ENCODE data around the gene RGS17.
"Not testable (repeated sequence)": the region's sequence is repeated elsewhere in the genome, so short reads cannot be mapped to it uniquely, and the experiment has no call there.

Gene RGS17

GRCh38 chr6:153001767-153002612 is 129.1 kb downstream of the RGS17 start:
- DNase-seq (ENCODE audit: low read depth in 1 of 2, low spot score in 1 of 2), result no peak
- in situ Hi-C loops (cut with HindIII; ENCODE audit: low pct_unique_long_range_greater_than_20kb, low sequenced_read_pairs), result no loop called here
- TF ChIP-seq JUND (IDR thresholded peaks at IDR 0.05; ENCODE audit: low read depth), result no peak

- DNase-seq (ENCODE audit: low read depth in 1 of 2, low spot score in 1 of 2); in situ Hi-C loops (cut with HindIII; ENCODE audit: low pct_unique_long_range_greater_than_20kb, low sequenced_read_pairs): not testable (repeated sequence)
These were observed 130.3 kb downstream of the RGS17 start for GRCh38 chr6:153000790-153001189.

GRCh38 chr6:153000243-153000642 is 130.8 kb downstream of the RGS17 start:
- in situ Hi-C loops (cut with HindIII; ENCODE audit: low pct_unique_long_range_greater_than_20kb, low sequenced_read_pairs), result no loop called here
- DNase-seq (ENCODE audit: low read depth in 1 of 2, low spot score in 1 of 2), result no peak
- TF ChIP-seq JUND (IDR thresholded peaks at IDR 0.05; ENCODE audit: low read depth), result no peak

GRCh38 chr6:152999538-152999937 is 131.5 kb downstream of the RGS17 start:
- in situ Hi-C loops (cut with HindIII; ENCODE audit: low pct_unique_long_range_greater_than_20kb, low sequenced_read_pairs); DNase-seq (ENCODE audit: low read depth in 1 of 2, low spot score in 1 of 2): not testable (repeated sequence)

GRCh38 chr6:152993847-152994246 is 137.2 kb downstream of the RGS17 start:
- in situ Hi-C loops (cut with HindIII; ENCODE audit: low pct_unique_long_range_greater_than_20kb, low sequenced_read_pairs), result no loop called here
- TF ChIP-seq JUND (IDR thresholded peaks at IDR 0.05; ENCODE audit: low read depth), result no peak

GRCh38 chr6:152993431-152993830 is 137.7 kb downstream of the RGS17 start:
- no peak for DNase-seq (ENCODE audit: low read depth in 1 of 2, low spot score in 1 of 2)
- in situ Hi-C loops (cut with HindIII; ENCODE audit: low pct_unique_long_range_greater_than_20kb, low sequenced_read_pairs), result no loop called here
- no peak for TF ChIP-seq JUND (IDR thresholded peaks at IDR 0.05; ENCODE audit: low read depth)

More at GRCh38 chr6:152993847-152994246, 137.2 kb downstream of the RGS17 start:
- DNase-seq (ENCODE audit: low read depth in 1 of 2, low spot score in 1 of 2), result no peak

- DNase-seq (ENCODE audit: low read depth in 1 of 2, low spot score in 1 of 2), result no peak
- TF ChIP-seq JUND (IDR thresholded peaks at IDR 0.05; ENCODE audit: low read depth), result no peak
- in situ Hi-C loops (cut with HindIII; ENCODE audit: low pct_unique_long_range_greater_than_20kb, low sequenced_read_pairs), result no loop called here
These were observed 144.1 kb downstream of the RGS17 start for GRCh38 chr6:152986978-152987377.

GRCh38 chr6:152985300-152985699 is 145.8 kb downstream of the RGS17 start:
- in situ Hi-C loops (cut with HindIII; ENCODE audit: low pct_unique_long_range_greater_than_20kb, low sequenced_read_pairs); DNase-seq (ENCODE audit: low read depth in 1 of 2, low spot score in 1 of 2): not testable (repeated sequence)

GRCh38 chr6:152984513-152984872 is 146.6 kb downstream of the RGS17 start:
- in situ Hi-C loops (cut with HindIII; ENCODE audit: low pct_unique_long_range_greater_than_20kb, low sequenced_read_pairs), result no loop called here
- no peak for DNase-seq (ENCODE audit: low read depth in 1 of 2, low spot score in 1 of 2)

GRCh38 chr6:152983637-152984512 is 147.2 kb downstream of the RGS17 start:
- DNase-seq (ENCODE audit: low read depth in 1 of 2, low spot score in 1 of 2), result peak; percentile 52 to 67
- no peak for TF ChIP-seq JUND (IDR thresholded peaks at IDR 0.05; ENCODE audit: low read depth)
- in situ Hi-C loops (cut with HindIII; ENCODE audit: low pct_unique_long_range_greater_than_20kb, low sequenced_read_pairs), result no loop called here

More at GRCh38 chr6:152984513-152984872, 146.6 kb downstream of the RGS17 start:
- no peak for TF ChIP-seq JUND (IDR thresholded peaks at IDR 0.05; ENCODE audit: low read depth)

- TF ChIP-seq JUND (IDR thresholded peaks at IDR 0.05; ENCODE audit: low read depth), result no peak
- peak; percentile 85 to 97 for DNase-seq (ENCODE audit: low read depth in 1 of 2, low spot score in 1 of 2)
- in situ Hi-C loops (cut with HindIII; ENCODE audit: low pct_unique_long_range_greater_than_20kb, low sequenced_read_pairs), result no loop called here
These were observed 148.0 kb downstream of the RGS17 start, which contains the start of gene FBXO5 for GRCh38 chr6:152982904-152983636. FBXO5 (minus strand) TSS chr6:152983041; CDS start chr6:152982959, 82 bp downstream.

Measured in T47D (cell line).